ENCODE data around the gene CLDN10.

CLDN10 gene

DNA sequence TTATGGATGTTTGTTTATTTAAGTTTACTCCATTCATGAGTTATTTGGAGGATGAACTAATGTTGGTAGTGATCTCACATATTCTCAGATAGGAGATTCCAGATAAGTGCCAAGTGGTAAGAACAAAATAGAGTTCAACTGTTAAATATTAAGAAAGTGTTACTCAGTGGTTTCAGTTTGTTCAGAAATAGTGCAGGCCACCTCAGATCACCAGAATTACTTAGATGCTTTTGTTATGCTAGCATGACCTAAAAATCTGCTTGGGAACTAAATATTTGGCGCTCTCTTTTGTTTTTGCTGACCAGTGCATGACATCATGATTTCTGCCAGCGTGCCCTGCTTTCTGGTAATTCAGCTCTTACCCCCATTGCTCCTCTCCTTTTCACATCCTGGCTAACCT, 15.6 kb downstream of the CLDN10 start:
- no peak for DNase-seq (ENCODE audit: insufficient read length, low spot score)
- no peak for FAIRE-seq
- TF ChIP-seq, protein P1, sequence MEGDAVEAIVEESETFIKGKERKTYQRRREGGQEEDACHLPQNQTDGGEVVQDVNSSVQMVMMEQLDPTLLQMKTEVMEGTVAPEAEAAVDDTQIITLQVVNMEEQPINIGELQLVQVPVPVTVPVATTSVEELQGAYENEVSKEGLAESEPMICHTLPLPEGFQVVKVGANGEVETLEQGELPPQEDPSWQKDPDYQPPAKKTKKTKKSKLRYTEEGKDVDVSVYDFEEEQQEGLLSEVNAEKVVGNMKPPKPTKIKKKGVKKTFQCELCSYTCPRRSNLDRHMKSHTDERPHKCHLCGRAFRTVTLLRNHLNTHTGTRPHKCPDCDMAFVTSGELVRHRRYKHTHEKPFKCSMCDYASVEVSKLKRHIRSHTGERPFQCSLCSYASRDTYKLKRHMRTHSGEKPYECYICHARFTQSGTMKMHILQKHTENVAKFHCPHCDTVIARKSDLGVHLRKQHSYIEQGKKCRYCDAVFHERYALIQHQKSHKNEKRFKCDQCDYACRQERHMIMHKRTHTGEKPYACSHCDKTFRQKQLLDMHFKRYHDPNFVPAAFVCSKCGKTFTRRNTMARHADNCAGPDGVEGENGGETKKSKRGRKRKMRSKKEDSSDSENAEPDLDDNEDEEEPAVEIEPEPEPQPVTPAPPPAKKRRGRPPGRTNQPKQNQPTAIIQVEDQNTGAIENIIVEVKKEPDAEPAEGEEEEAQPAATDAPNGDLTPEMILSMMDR (IDR thresholded peaks at IDR 0.05; ENCODE audit: insufficient read depth, missing control alignments): no peak

DNA sequence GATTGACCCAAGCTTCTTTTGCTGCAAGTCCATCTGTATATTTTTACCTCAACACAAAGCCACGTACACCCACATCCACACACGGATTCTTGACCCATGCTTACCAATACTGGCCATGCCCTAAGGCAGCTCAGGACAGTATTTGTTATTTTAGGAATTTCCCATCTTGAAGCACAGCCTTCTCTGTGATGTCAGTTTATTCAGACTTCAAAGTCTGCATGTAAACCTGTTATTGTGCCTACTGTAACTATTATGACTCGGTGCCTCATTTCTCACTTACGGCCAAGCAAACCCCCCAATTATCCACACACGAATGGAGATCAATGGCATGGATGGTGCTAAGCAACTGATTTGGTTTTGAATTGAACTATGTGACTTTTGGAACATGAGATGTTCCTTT, 17.5 kb downstream of the CLDN10 start:
- DNase-seq (ENCODE audit: insufficient read length, low spot score): no peak
- FAIRE-seq: no peak
- TF ChIP-seq, protein P1 (IDR thresholded peaks at IDR 0.05; ENCODE audit: insufficient read depth, missing control alignments): no peak

DNA sequence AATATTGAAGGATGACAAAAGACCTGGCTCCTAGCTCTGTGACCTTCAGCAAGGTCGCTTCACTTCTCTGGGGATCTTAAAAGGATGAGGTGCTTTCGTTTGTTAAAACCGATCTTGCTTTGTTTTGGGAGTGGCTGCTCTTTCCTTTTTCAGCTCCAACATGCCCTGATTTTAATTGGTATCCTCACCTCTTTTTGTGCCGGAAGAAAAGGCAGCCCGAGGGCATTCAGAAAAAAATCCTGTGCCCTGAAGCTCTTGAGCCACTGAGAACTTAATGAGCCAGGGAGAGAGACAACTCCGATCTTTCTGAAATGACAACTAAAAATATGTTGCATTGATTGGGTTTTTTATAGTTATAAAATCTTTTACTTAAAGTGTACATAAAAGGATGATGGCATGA, 19.4 kb downstream of the CLDN10 start:
- FAIRE-seq (no peak), DNase-seq (ENCODE audit: insufficient read length, low spot score) (no peak)
- TF ChIP-seq, protein P1 (IDR thresholded peaks at IDR 0.05; ENCODE audit: insufficient read depth, missing control alignments): no peak

DNA sequence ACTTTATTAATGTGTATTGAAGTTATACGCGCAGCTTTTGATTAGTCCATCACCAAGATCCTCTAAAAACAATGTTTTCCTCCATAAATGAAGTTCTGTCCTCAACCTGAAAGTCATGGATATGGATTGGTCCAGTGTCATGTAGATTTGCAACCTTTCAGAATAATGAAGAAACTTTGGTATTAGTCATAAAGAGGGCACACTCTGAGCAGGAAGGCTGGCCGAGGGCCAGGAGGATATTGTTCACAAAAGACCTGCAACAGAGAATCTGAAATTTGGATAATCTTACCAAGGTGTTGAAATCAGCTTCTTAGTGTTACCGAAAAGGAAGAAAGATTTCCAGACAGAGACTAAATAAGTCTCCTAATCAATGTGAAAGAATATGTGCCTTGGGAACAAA, 20.7 kb downstream of the CLDN10 start:
- TF ChIP-seq, protein P1 (IDR thresholded peaks at IDR 0.05; ENCODE audit: insufficient read depth, missing control alignments): no peak
- DNase-seq (ENCODE audit: insufficient read length, low spot score) (no peak), FAIRE-seq (no peak)

DNA sequence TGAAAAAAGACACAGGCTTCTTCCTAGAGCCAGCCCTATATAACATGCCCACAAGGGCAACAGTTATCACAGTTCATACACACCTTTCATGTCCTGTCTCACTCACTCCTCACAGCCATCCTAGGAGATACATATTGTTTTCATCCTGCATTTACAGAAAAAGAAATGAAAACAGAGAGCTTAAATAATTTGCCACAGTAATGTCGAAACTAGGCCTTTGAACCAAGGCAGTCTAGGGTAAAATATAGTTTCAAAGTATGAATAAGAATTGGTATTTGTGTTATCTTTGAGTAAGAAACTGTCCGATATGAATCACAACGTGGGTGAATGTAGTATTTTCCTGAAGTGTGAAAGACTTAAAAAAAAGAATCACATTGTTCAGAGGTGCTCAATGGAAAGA, 26.8 kb downstream of the CLDN10 start:
- DNase-seq (ENCODE audit: insufficient read length, low spot score) (no peak), FAIRE-seq (no peak)
- TF ChIP-seq, protein P1 (IDR thresholded peaks at IDR 0.05; ENCODE audit: insufficient read depth, missing control alignments): no peak

DNA sequence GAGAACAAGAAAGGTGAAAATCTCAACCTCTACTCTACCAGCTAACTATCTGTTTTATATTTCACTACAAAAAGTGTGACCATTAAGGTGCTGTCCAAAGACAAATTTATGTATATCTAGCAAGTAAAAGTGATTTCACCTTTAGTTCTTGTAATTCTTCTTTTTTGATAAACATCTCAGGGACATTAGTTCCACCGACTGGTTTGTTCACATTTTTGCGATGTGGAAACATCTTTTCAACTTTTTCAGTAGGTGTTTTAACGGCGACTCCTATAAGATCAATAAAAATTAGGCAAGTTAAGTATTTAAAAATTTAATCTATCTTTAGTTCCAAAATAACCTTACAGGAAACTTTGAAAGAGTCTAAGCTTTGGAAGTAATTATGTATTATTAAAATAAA, 33.3 kb downstream of the CLDN10 start:
- no peak for FAIRE-seq
- TF ChIP-seq, protein P1 (IDR thresholded peaks at IDR 0.05; ENCODE audit: insufficient read depth, missing control alignments): no peak
- DNase-seq (ENCODE audit: insufficient read length, low spot score): no peak

DNA sequence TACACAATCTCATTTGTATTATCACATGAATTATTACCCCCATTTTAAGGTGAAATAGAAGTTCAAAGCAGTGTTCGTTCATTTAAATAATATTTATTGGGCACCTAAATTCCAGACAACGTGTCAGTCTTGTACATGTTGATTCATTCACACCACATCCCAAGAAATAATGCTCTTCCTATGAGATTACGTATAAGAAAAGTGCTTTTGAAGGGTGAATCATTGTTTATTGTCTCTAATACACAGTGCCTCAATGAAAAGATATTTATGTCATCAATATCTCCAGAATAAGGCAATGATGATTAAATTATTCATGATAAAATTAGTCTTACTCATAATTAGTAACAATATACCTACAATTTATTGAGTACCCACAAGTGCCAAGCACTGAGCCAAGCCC, 35.6 kb downstream of the CLDN10 start:
- DNase-seq (ENCODE audit: insufficient read length, low spot score): no peak
- TF ChIP-seq, protein P1 (IDR thresholded peaks at IDR 0.05; ENCODE audit: insufficient read depth, missing control alignments): no peak
- FAIRE-seq: no peak

Data from D721Med (cell line).